Liver (tissue), 9 donors: ENCODE measurements around the gene MKKS. TPM values are rescaled to one million over a fixed set of nuclear protein-coding genes. Genes with fewer than 3 reads are reported as not detected.

ENCODE experiments used
- DNase-seq: peaks from one replicate; pipeline ENCODE4 v3.0.0-alpha.2; 2017; ENCODE audit warnings: low spot score
- H3K27ac ChIP-seq, 2 donors: one replicate each; pipeline ENCODE4 v1.7.0; 2013; ENCODE audit warnings: inconsistent platforms in 2 of 2, low read length in 2 of 2, control low read depth in 1 of 2, low read depth in 1 of 2, mild to moderate bottlenecking in 1 of 2
- H3K27me3 ChIP-seq, 4 donors: one replicate each; pipeline versions ENCODE4 v1.6.1 to v1.7.0; 2013; ENCODE audit warnings: low read length in 3 of 4, inconsistent platforms in 1 of 4, mild to moderate bottlenecking in 1 of 4, moderate library complexity in 1 of 4; ENCODE audit not compliant: control insufficient read depth in 4 of 4, insufficient read depth in 4 of 4
- H3K36me3 ChIP-seq, 4 donors: one replicate each; pipeline versions ENCODE4 v1.6.1 to v1.7.0; 2013; ENCODE audit warnings: low read length in 3 of 4, mild to moderate bottlenecking in 3 of 4, low read depth in 1 of 4, moderate library complexity in 1 of 4; ENCODE audit not compliant: control insufficient read depth in 4 of 4, insufficient read depth in 3 of 4
- H3K4me1 ChIP-seq, 4 donors: one replicate each; pipeline versions ENCODE4 v1.6.1 to v1.7.0; 2013; ENCODE audit warnings: low read length in 3 of 4, mild to moderate bottlenecking in 3 of 4, moderate library complexity in 1 of 4; ENCODE audit not compliant: control insufficient read depth in 4 of 4, insufficient read depth in 4 of 4
- H3K4me3 ChIP-seq, 3 donors: one replicate each; pipeline versions ENCODE4 v1.6.1 to v1.7.0; 2013; ENCODE audit warnings: low read length in 3 of 3, control low read depth in 1 of 3, low read depth in 1 of 3, mild to moderate bottlenecking in 1 of 3
- H3K9ac ChIP-seq, 2 donors: one replicate each; pipeline ENCODE4 v1.7.0; 2013; ENCODE audit warnings: low read length in 2 of 2, mild to moderate bottlenecking in 2 of 2, moderate library complexity in 2 of 2, control low read depth in 1 of 2, low read depth in 1 of 2
- H3K9me3 ChIP-seq, 4 donors: one replicate each; pipeline versions ENCODE4 v1.6.1 to v1.7.0; 2013; ENCODE audit warnings: low read length in 3 of 4; ENCODE audit not compliant: control insufficient read depth in 4 of 4
- GABPA ChIP-seq, 2 donors: IDR thresholded peaks in 1 of 2; conservative IDR thresholded peaks in 1 of 2; 2 replicates each; pipeline ENCODE4 v1.6.1; 2016; ENCODE audit warnings: antibody characterized with exemption in 2 of 2, mild to moderate bottlenecking in 1 of 2, moderate library complexity in 1 of 2
- HNF4A ChIP-seq, 2 donors: conservative IDR thresholded peaks; 2 replicates each; pipeline ENCODE4 v1.6.1; 2016; ENCODE audit warnings: antibody characterized with exemption in 2 of 2, mild to moderate bottlenecking in 2 of 2
- RXRA ChIP-seq, 2 donors: IDR thresholded peaks; 2 replicates each; pipeline ENCODE4 v1.6.1; 2017 to 2018; ENCODE audit warnings: antibody characterized with exemption in 2 of 2, mild to moderate bottlenecking in 1 of 2
- WGBS: extraction: QIAGEN DNeasy Blood & Tissue Kit; methylation state at CpG from one replicate; pipeline ENCODE4 v1.1.7; 2013; 5-methylcytosine and 5-hydroxymethylcytosine counted together
- polyA plus RNA-seq, 2 donors: library from polyadenylated mRNA; stranded (reverse) in 1 of 2; unstranded in 1 of 2; fragments of 200-250 nt in 1 of 2; fragments of >200 nt in 1 of 2; fragmentation: Nextera tagmentation in 1 of 2; extraction: Ambion mirVana in 1 of 2; gene quantifications; one replicate each; pipeline versions ENCODE4 v1.2.1 to v1.2.3, GENCODE V29; 2013 to 2015
- total RNA-seq, 2 donors: library from RNA; depleted of rRNA; stranded (reverse); fragments of >200 nt; gene quantifications; one replicate each; pipeline ENCODE4 v1.2.3, GENCODE V29; 2014
- TF ChIP-seq, protein P1 (sequence below): fragments of 150-350 bp; IDR thresholded peaks from 2 replicates; pipeline ENCODE4 v1.5.1; 2017; ENCODE audit warnings: improper control_type of control experiment, low read depth, low read length; ENCODE audit not compliant: missing input control
- TF ChIP-seq, protein P2 (sequence below): IDR thresholded peaks from 2 replicates; pipeline ENCODE4 v1.6.1; 2016; ENCODE audit warnings: antibody characterized with exemption, mild to moderate bottlenecking
- TF ChIP-seq, protein P3 (sequence below): IDR thresholded peaks from 2 replicates; pipeline ENCODE4 v1.6.1; 2016; ENCODE audit warnings: antibody characterized with exemption
- donor health status: healthy.
- donor health status: healthy.
- donor health status: healthy.
- donor health status: healthy.
- donor health status: healthy.

The MKKS gene
- total and polyA plus RNA-seq, 4 donors, result 8.3 to 19.1 (median 14.7) TPM

DNA sequence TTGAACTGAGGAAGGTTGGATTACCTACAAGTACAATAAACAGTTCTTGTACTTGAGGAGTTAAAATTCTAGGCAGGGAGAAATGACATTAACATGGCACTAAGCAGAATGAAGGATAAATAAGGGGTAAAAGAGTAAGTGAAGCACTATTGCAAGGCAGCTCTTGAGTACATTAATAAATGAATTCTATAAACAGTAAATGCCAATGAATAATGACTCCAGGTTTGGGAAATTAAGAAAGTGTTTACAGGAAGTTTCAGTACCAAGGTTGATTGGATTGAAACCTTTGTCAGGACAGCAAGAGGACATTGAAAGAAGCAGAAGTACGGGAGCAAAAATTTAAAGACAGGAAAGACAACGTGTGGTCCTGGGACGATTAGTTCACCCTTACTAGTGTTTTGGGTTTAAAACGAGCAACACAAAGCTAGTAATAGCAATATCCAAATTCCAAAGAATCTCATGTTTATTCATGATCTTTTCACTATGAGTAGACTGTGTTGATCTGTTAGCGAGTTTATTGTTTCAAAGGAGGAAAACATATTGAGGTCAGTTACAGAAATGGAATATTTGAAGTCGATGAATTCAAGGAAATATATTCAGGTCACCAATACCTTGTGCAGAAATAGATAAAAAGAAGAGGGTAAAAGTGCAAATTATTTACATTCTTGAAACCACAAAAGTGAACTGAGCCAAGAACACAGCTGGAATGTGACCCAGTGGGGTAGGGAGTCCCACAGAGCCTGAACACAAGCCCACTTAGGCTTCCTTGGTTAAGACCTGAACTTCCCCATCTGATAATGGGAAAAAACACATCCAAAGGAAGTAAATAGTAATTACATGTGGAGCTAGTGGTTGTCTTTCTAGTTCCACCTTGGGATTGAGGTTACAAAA lies 80.8 kb downstream of the MKKS start:
- Histone ChIP-seq H3K36me3 (no peaks in the 10 kb centered on the region), H3K4me3 (no peak overlapping the region), H3K27me3 (no peaks in the 10 kb centered on the region), H3K4me1 (peaks cover 0 to 6% (median 0%) of the 10 kb centered on the region in 4 donors), H3K27ac (no peak overlapping the region), H3K9me3 (no peaks in the 10 kb centered on the region), H3K9ac (no peak overlapping the region)
- TF ChIP-seq, protein P1, sequence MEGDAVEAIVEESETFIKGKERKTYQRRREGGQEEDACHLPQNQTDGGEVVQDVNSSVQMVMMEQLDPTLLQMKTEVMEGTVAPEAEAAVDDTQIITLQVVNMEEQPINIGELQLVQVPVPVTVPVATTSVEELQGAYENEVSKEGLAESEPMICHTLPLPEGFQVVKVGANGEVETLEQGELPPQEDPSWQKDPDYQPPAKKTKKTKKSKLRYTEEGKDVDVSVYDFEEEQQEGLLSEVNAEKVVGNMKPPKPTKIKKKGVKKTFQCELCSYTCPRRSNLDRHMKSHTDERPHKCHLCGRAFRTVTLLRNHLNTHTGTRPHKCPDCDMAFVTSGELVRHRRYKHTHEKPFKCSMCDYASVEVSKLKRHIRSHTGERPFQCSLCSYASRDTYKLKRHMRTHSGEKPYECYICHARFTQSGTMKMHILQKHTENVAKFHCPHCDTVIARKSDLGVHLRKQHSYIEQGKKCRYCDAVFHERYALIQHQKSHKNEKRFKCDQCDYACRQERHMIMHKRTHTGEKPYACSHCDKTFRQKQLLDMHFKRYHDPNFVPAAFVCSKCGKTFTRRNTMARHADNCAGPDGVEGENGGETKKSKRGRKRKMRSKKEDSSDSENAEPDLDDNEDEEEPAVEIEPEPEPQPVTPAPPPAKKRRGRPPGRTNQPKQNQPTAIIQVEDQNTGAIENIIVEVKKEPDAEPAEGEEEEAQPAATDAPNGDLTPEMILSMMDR, result no peak
- TF ChIP-seq, protein P2, sequence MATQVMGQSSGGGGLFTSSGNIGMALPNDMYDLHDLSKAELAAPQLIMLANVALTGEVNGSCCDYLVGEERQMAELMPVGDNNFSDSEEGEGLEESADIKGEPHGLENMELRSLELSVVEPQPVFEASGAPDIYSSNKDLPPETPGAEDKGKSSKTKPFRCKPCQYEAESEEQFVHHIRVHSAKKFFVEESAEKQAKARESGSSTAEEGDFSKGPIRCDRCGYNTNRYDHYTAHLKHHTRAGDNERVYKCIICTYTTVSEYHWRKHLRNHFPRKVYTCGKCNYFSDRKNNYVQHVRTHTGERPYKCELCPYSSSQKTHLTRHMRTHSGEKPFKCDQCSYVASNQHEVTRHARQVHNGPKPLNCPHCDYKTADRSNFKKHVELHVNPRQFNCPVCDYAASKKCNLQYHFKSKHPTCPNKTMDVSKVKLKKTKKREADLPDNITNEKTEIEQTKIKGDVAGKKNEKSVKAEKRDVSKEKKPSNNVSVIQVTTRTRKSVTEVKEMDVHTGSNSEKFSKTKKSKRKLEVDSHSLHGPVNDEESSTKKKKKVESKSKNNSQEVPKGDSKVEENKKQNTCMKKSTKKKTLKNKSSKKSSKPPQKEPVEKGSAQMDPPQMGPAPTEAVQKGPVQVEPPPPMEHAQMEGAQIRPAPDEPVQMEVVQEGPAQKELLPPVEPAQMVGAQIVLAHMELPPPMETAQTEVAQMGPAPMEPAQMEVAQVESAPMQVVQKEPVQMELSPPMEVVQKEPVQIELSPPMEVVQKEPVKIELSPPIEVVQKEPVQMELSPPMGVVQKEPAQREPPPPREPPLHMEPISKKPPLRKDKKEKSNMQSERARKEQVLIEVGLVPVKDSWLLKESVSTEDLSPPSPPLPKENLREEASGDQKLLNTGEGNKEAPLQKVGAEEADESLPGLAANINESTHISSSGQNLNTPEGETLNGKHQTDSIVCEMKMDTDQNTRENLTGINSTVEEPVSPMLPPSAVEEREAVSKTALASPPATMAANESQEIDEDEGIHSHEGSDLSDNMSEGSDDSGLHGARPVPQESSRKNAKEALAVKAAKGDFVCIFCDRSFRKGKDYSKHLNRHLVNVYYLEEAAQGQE, result no peak
- no peak for TF ChIP-seq GABPA (IDR thresholded peaks at IDR 0.05 in 1 of 2, conservative IDR thresholded peaks at IDR 0.05 in 1 of 2)
- no peak for TF ChIP-seq HNF4A (conservative IDR thresholded peaks at IDR 0.05)
- TF ChIP-seq RXRA (IDR thresholded peaks at IDR 0.05), result no peak
- TF ChIP-seq, protein P3, sequence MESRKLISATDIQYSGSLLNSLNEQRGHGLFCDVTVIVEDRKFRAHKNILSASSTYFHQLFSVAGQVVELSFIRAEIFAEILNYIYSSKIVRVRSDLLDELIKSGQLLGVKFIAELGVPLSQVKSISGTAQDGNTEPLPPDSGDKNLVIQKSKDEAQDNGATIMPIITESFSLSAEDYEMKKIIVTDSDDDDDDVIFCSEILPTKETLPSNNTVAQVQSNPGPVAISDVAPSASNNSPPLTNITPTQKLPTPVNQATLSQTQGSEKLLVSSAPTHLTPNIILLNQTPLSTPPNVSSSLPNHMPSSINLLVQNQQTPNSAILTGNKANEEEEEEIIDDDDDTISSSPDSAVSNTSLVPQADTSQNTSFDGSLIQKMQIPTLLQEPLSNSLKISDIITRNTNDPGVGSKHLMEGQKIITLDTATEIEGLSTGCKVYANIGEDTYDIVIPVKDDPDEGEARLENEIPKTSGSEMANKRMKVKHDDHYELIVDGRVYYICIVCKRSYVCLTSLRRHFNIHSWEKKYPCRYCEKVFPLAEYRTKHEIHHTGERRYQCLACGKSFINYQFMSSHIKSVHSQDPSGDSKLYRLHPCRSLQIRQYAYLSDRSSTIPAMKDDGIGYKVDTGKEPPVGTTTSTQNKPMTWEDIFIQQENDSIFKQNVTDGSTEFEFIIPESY, result no peak
- DNase-seq, result no peak
- WGBS, result 49% methylated on average over 6 of the region's 6 CpGs

Other genes with a start within 250 kb of the MKKS start
- 1 to 10 TPM in 1 of 2 donors, under 1 TPM in 1; 0.42 to 2.7 TPM for gene SNAP25, start 215.4 kb downstream of the MKKS start, total RNA-seq
- gene SNAP25, start 215.4 kb downstream of the MKKS start, polyA plus RNA-seq, result under 1 TPM; 0.32 to 0.69 TPM
- gene SLX4IP, start 1.1 kb upstream of the MKKS start, total RNA-seq, result 1 to 10 TPM; 3.1 to 3.4 TPM
- 1 to 10 TPM; 1.1 to 2.4 TPM for gene SLX4IP, start 1.1 kb upstream of the MKKS start, polyA plus RNA-seq
- gene JAG1, start 239.8 kb upstream of the MKKS start, total RNA-seq, result 10 to 100 TPM in 1 of 2 donors, 1 to 10 TPM in 1; 6.3 to 16.6 TPM
- 1 to 10 TPM; 1.8 to 3.0 TPM for gene JAG1, start 239.8 kb upstream of the MKKS start, polyA plus RNA-seq